ENCODE data around the gene NIN.

Gene NIN

GRCh38 chr14:50865391-50866076 is 34.6 kb upstream of the NIN start:
- no peak for TF ChIP-seq CTCF (conservative IDR thresholded peaks at IDR 0.05; ENCODE audit: low read depth, low read length)
- H3K4me3 ChIP-seq (ENCODE audit: low read length), result no peak overlapping the region
- no peak for DNase-seq (ENCODE audit: low read depth)

- H3K4me3 ChIP-seq (ENCODE audit: low read length), result no peak overlapping the region
- no peak for TF ChIP-seq CTCF (conservative IDR thresholded peaks at IDR 0.05; ENCODE audit: low read depth, low read length)
- no peak for DNase-seq (ENCODE audit: low read depth)
Measured at GRCh38 chr14:50864946-50865345, 34.0 kb upstream of the NIN start.

- TF ChIP-seq CTCF (conservative IDR thresholded peaks at IDR 0.05; ENCODE audit: low read depth, low read length), result no peak
- DNase-seq (ENCODE audit: low read depth), result no peak
- H3K4me3 ChIP-seq (ENCODE audit: low read length), result no peak overlapping the region
Measured at GRCh38 chr14:50864237-50864636, 33.3 kb upstream of the NIN start.

- DNase-seq (ENCODE audit: low read depth), result no peak
- TF ChIP-seq CTCF (conservative IDR thresholded peaks at IDR 0.05; ENCODE audit: low read depth, low read length), result no peak
- H3K4me3 ChIP-seq (ENCODE audit: low read length), result no peak overlapping the region
Measured at GRCh38 chr14:50862036-50862570, 31.1 kb upstream of the NIN start.

- H3K4me3 ChIP-seq (ENCODE audit: low read length), result peak overlapping the region; percentile 62
- peak; percentile 44 for DNase-seq (ENCODE audit: low read depth)
- TF ChIP-seq CTCF (conservative IDR thresholded peaks at IDR 0.05; ENCODE audit: low read depth, low read length), result peak; percentile 78
Measured at GRCh38 chr14:50860478-50861086, 29.6 kb upstream of the NIN start.

GRCh38 chr14:50859296-50859624 is 28.3 kb upstream of the NIN start:
- no peak for DNase-seq (ENCODE audit: low read depth)
- no peak for TF ChIP-seq CTCF (conservative IDR thresholded peaks at IDR 0.05; ENCODE audit: low read depth, low read length)
- peak overlapping the region; percentile 62 for H3K4me3 ChIP-seq (ENCODE audit: low read length)

GRCh38 chr14:50856660-50857059 is 25.7 kb upstream of the NIN start:
- no peak overlapping the region for H3K4me3 ChIP-seq (ENCODE audit: low read length)
- no peak for DNase-seq (ENCODE audit: low read depth)
- no peak for TF ChIP-seq CTCF (conservative IDR thresholded peaks at IDR 0.05; ENCODE audit: low read depth, low read length)
